NCI-H1930 (cell line): ENCODE measurements around the gene TPSB2.
A peak's percentile ranks its signal among the peaks of the same experiment; 100 is the strongest.
"Not testable (repeated sequence)": the region's sequence is repeated elsewhere in the genome, so short reads cannot be mapped to it uniquely, and the experiment has no call there.

Source experiments
- DNase-seq, 2 experiments: peaks; one replicate each; lab custom pipeline; 2025; lab: John Stamatoyannopoulos, UW

The TPSB2 gene

GRCh38 chr16:1199347-1200013 lies 30.5 kb downstream of the TPSB2 start:
- DNase-seq = no peak

- DNase-seq = not testable (repeated sequence)
Observed at GRCh38 chr16:1198671-1199346, 31.2 kb downstream of the TPSB2 start.

- no peak for DNase-seq
Observed at GRCh38 chr16:1198194-1198593, 31.8 kb downstream of the TPSB2 start.

GRCh38 chr16:1197237-1197866 lies 32.6 kb downstream of the TPSB2 start:
- DNase-seq = no peak

- no peak for DNase-seq
Observed at GRCh38 chr16:1196494-1196893, 33.5 kb downstream of the TPSB2 start.

- no peak for DNase-seq
Observed at GRCh38 chr16:1195393-1195666, 34.7 kb downstream of the TPSB2 start.

- peak in 1 of 2 experiments; percentile 40 for DNase-seq
Observed at GRCh38 chr16:1194665-1195392, 35.2 kb downstream of the TPSB2 start.

- no peak for DNase-seq
Observed at GRCh38 chr16:1193825-1194581, 36.0 kb downstream of the TPSB2 start.

GRCh38 chr16:1193143-1193824 lies 36.7 kb downstream of the TPSB2 start:
- peak; percentile 84 to 89 for DNase-seq

GRCh38 chr16:1192384-1193073 lies 37.5 kb downstream of the TPSB2 start:
- no peak for DNase-seq

- not testable (repeated sequence) for DNase-seq
Observed at GRCh38 chr16:1190789-1191188, 39.2 kb downstream of the TPSB2 start.

- no peak for DNase-seq
Observed at GRCh38 chr16:1189455-1189854, 40.5 kb downstream of the TPSB2 start.

GRCh38 chr16:1188432-1189189 lies 41.4 kb downstream of the TPSB2 start:
- no peak for DNase-seq

GRCh38 chr16:1185460-1186207 lies 44.4 kb downstream of the TPSB2 start:
- DNase-seq = not testable (repeated sequence)

GRCh38 chr16:1184980-1185379 lies 45.0 kb downstream of the TPSB2 start:
- no peak for DNase-seq

GRCh38 chr16:1184156-1184868 lies 45.7 kb downstream of the TPSB2 start:
- no peak for DNase-seq

- no peak for DNase-seq
Observed at GRCh38 chr16:1182950-1183907, 46.8 kb downstream of the TPSB2 start.

GRCh38 chr16:1182316-1182671 lies 47.7 kb downstream of the TPSB2 start:
- no peak for DNase-seq
